GM23338 (cell line): ENCODE results near the gene FAM241A. TPM values are rescaled to one million over a fixed set of nuclear protein-coding genes. Genes with fewer than 3 reads are reported as not detected.

Source experiments
- ATAC-seq: fragments of 200-7000 bp; cut with Tn5 transposase; 3 replicates; pipeline ENCODE4 v1.9.1; 2020
- DNase-seq: peaks from one replicate; pipeline ENCODE4 v3.0.0-alpha.2; 2015; ENCODE audit warnings: low spot score
- H2AFZ ChIP-seq: fragments of 200-600 bp; sonication (generic); 2 replicates; pipeline ENCODE4 v1.8.0; 2016; ENCODE audit warnings: antibody characterized with exemption, mild to moderate bottlenecking, moderate library complexity
- H3F3A ChIP-seq: fragments of 200-600 bp; sonication (generic); replicated peaks from 2 replicates; pipeline ENCODE4 v1.8.0; 2017; ENCODE audit warnings: antibody characterized with exemption, mixed run types, low read depth
- H3K27ac ChIP-seq: fragments of 200-600 bp; sonication (generic); 2 replicates; pipeline ENCODE4 v1.6.1; 2016; ENCODE audit warnings: low read depth
- H3K27me3 ChIP-seq: fragments of 200-600 bp; sonication (generic); 2 replicates; pipeline ENCODE4 v1.8.0; 2016; ENCODE audit warnings: mild to moderate bottlenecking, mixed run types, moderate library complexity; ENCODE audit not compliant: insufficient read depth
- H3K36me3 ChIP-seq: fragments of 200-600 bp; sonication (generic); 2 replicates; pipeline ENCODE4 v1.8.0; 2016; ENCODE audit warnings: mild to moderate bottlenecking; ENCODE audit not compliant: insufficient read depth
- H3K4me1 ChIP-seq: fragments of 200-600 bp; sonication (generic); 2 replicates; pipeline ENCODE4 v1.8.0; 2016; ENCODE audit warnings: mild to moderate bottlenecking, moderate library complexity; ENCODE audit not compliant: insufficient read depth
- H3K4me2 ChIP-seq: fragments of 200-600 bp; sonication (generic); 2 replicates; pipeline ENCODE4 v1.7.1; 2017; ENCODE audit warnings: mixed run types
- H3K4me3 ChIP-seq: fragments of 200-600 bp; sonication (generic); 2 replicates; pipeline ENCODE4 v1.6.1; 2016; ENCODE audit warnings: mixed run types
- H3K79me2 ChIP-seq: fragments of 200-600 bp; sonication (generic); replicated peaks from 2 replicates; pipeline ENCODE4 v1.8.0; 2017; ENCODE audit warnings: mild to moderate bottlenecking; ENCODE audit not compliant: insufficient read depth
- H3K9me2 ChIP-seq: fragments of 200-600 bp; sonication (generic); 2 replicates; pipeline ENCODE4 v1.8.0; 2017; ENCODE audit not compliant: insufficient read depth
- H4K20me1 ChIP-seq: fragments of 200-600 bp; sonication (generic); replicated peaks from 2 replicates; pipeline ENCODE4 v1.8.0; 2017; ENCODE audit warnings: mild to moderate bottlenecking; ENCODE audit not compliant: insufficient read depth
- H3K27ac Mint-ChIP-seq: 2 replicates; pipeline ENCODE4 v1.8.0; 2020; ENCODE audit warnings: inconsistent platforms, mild to moderate bottlenecking, moderate library complexity, mixed read lengths
- H3K27me3 Mint-ChIP-seq: 3 replicates; pipeline ENCODE4 v1.8.0; 2022; ENCODE audit warnings: low read depth, mild to moderate bottlenecking, moderate library complexity, mixed read lengths, inconsistent platforms; ENCODE audit not compliant: insufficient read depth, poor library complexity
- H3K36me3 Mint-ChIP-seq: 3 replicates; pipeline ENCODE4 v1.8.0; 2021; ENCODE audit warnings: low read depth, mild to moderate bottlenecking, inconsistent platforms, moderate library complexity, mixed read lengths
- H3K4me1 Mint-ChIP-seq: 3 replicates; pipeline ENCODE4 v1.8.0; 2020; ENCODE audit warnings: mild to moderate bottlenecking, inconsistent platforms, mixed read lengths
- H3K4me3 Mint-ChIP-seq: 3 replicates; pipeline ENCODE4 v1.8.0; 2021; ENCODE audit warnings: moderate library complexity, mild to moderate bottlenecking, inconsistent platforms, mixed read lengths
- H3K9me3 Mint-ChIP-seq: 3 replicates; pipeline ENCODE4 v1.8.0; 2020; ENCODE audit warnings: moderate library complexity, mild to moderate bottlenecking, inconsistent platforms, mixed read lengths
- ETS1 ChIP-seq: IDR thresholded peaks from 2 replicates; pipeline ENCODE4 v1.6.1; 2016; ENCODE audit warnings: antibody characterized with exemption
- NANOG ChIP-seq: IDR thresholded peaks from 2 replicates; pipeline ENCODE4 v1.6.1; 2016; ENCODE audit warnings: antibody characterized with exemption, borderline replicate concordance
- POLR2AphosphoS5 ChIP-seq: IDR thresholded peaks from 2 replicates; pipeline ENCODE4 v1.6.1; 2016; ENCODE audit warnings: antibody characterized with exemption, low read depth
- ZNF462 ChIP-seq: fragments of 250-450 bp; sonication (Bioruptor Pico); IDR thresholded peaks from 2 replicates; pipeline ENCODE4 v1.5.0; 2020; ENCODE audit warnings: mild to moderate bottlenecking, moderate library complexity
- polyA plus RNA-seq: library from polyadenylated mRNA; unstranded; fragments of >200 nt; fragmentation: Nextera tagmentation; extraction: Ambion mirVana; gene quantifications from 2 replicates; pipeline ENCODE4 v1.2.1, GENCODE V29; 2016
- total RNA-seq: library from RNA; depleted of rRNA; stranded (reverse); fragments of >200 nt; shearing (Covaris generic); gene quantifications from 2 replicates; pipeline ENCODE4 v1.2.3, GENCODE V29; 2014
- TF ChIP-seq, protein P1 (sequence below), 2 experiments: fragments of 200-600 bp in 1 of 2; sonication (generic) in 1 of 2; conservative IDR thresholded peaks; 2 replicates each; pipeline versions ENCODE4 v1.5.1 to v1.6.1; 2016 to 2017; ENCODE audit warnings: antibody characterized with exemption in 2 of 2, low read depth in 2 of 2, mild to moderate bottlenecking in 2 of 2, moderate library complexity in 1 of 2

The FAM241A gene
- total and polyA plus RNA-seq, 2 experiments from 2014 or later = 0.58 to 0.63 TPM

- H3K4me1 Mint-ChIP-seq = peaks cover 9% of the 10 kb centered on the region
Measured at GRCh38 chr4:112203593-112203992, 58.3 kb downstream of the FAM241A start.

More at GRCh38 chr4:112203593-112203992, 58.3 kb downstream of the FAM241A start:
- no peak for TF ChIP-seq ETS1
- no peak for TF ChIP-seq POLR2AphosphoS5
- TF ChIP-seq, protein P1, sequence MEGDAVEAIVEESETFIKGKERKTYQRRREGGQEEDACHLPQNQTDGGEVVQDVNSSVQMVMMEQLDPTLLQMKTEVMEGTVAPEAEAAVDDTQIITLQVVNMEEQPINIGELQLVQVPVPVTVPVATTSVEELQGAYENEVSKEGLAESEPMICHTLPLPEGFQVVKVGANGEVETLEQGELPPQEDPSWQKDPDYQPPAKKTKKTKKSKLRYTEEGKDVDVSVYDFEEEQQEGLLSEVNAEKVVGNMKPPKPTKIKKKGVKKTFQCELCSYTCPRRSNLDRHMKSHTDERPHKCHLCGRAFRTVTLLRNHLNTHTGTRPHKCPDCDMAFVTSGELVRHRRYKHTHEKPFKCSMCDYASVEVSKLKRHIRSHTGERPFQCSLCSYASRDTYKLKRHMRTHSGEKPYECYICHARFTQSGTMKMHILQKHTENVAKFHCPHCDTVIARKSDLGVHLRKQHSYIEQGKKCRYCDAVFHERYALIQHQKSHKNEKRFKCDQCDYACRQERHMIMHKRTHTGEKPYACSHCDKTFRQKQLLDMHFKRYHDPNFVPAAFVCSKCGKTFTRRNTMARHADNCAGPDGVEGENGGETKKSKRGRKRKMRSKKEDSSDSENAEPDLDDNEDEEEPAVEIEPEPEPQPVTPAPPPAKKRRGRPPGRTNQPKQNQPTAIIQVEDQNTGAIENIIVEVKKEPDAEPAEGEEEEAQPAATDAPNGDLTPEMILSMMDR (conservative IDR thresholded peaks at IDR 0.05; ENCODE audit: low read depth in 2 of 2) = no peak
- no peak for TF ChIP-seq ZNF462 (CRISPR knock-in tag)
- TF ChIP-seq NANOG = no peak
- Mint-ChIP-seq H3K4me3 (no peak overlapping the region), H3K36me3 (no peaks in the 10 kb centered on the region), H3K9me3 (no peaks in the 10 kb centered on the region), H3K27me3 (no peaks in the 10 kb centered on the region), H3K27ac (no peak overlapping the region)
- Histone ChIP-seq H3K4me2 (no peak overlapping the region), H3F3A (no peaks in the 10 kb centered on the region), H3K36me3 (no peaks in the 10 kb centered on the region), H3K4me3 (no peak overlapping the region), H3K4me1 (peaks cover 4% of the 10 kb centered on the region; the same call in 1 of the 2 replicates), H3K79me2 (no peaks in the 10 kb centered on the region), H2AFZ (no peak overlapping the region), H3K27ac (no peak overlapping the region), H4K20me1 (no peaks in the 10 kb centered on the region), H3K9me2 (peaks cover 8% of the 10 kb centered on the region; the same call in 1 of the 2 replicates), H3K27me3 (no peaks in the 10 kb centered on the region)
- ATAC-seq (no peak), DNase-seq (no peak)
